HG03575 (cell line): ENCODE data around the gene PRR23E.

ENCODE experiments used
- ATAC-seq: cut with Tn5 transposase; IDR thresholded peaks from one replicate; pipeline ENCODE4 v1.9.1; 2021; ENCODE audit not compliant: unreplicated experiment, insufficient number of reproducible peaks, low FRiP score; ENCODE audit errors: extremely low read depth

PRR23E gene, protein sequence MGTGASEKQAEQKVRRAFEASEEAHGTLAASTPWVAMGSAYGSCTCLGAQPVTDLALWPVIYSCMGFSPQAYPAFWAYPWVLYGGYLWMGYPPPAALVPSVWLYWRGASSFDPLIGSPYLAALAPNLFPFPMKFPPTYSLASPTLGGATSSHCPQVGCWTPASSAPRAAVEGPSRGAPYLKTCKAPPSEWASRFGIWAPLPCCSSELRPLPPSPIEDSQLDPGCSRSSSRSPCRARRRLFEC

GRCh38 chr3:127192576-127193232, at the start of gene PRR23E:
Gene PRR23E, plus strand, starts transcription at chr3:127193131. Its CDS starts 3,555 bp downstream, at chr3:127196686.
- ATAC-seq: no peak

DNA sequence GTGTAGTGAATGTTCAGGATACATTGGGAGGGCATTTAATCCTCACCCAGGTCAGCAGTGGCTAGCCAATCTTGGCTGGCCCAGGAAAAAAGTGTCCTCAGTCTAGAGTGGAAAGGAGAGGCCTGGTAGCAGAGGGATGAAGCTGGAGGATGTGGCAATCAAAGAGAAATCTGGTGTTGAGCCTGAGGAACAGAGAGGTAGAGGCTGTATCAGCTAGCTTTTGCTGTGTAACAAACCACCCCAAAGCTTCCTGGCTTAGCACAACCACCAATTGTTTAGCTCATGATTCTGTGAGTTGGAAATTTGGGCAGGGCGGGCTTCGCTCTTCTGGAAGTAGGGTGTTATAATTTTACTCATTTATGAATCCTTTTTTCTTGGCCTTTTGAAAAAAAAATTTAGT, 49.8 kb upstream of the PRR23E start:
- no peak for ATAC-seq

DNA sequence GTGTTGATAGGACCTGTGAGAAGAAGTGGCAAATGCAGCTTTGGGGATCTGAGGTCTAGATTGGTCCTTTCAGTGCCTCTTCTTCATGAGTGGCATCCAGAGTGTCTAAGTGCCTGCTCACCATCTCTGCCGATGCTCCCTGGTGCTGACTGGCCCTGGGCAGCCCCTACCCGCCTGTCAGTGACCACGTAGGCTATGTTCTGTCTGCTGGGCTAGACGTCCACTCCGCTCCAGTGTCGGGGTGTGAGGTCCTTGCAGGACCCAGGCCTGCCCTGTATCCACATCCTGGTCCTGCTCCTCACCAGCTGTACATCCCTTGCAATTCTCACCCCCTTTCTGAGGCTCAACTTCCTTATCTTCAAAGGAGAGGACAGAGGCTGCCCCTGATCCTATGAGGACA, 48.3 kb upstream of the PRR23E start:
- no peak for ATAC-seq

DNA sequence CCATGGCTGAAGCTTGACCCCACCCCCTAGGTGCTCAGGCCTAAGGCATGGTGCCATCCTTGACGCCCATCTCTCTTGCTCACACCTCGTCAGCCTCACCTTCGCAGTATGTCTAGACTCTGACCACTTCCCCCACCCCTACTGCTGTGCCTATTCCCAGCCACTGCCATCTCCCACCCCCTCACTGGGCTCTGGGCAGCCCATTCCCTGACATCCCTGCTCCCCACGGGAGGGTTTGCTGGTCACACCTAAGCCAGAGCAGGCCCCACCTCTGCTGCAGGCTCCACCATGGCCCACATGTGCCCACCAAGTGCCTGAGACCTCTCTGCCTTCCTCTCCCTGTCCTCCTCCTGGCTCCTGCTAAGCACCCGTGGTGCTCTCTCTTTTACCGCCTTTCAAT, 47.7 kb upstream of the PRR23E start:
- ATAC-seq: no peak

DNA sequence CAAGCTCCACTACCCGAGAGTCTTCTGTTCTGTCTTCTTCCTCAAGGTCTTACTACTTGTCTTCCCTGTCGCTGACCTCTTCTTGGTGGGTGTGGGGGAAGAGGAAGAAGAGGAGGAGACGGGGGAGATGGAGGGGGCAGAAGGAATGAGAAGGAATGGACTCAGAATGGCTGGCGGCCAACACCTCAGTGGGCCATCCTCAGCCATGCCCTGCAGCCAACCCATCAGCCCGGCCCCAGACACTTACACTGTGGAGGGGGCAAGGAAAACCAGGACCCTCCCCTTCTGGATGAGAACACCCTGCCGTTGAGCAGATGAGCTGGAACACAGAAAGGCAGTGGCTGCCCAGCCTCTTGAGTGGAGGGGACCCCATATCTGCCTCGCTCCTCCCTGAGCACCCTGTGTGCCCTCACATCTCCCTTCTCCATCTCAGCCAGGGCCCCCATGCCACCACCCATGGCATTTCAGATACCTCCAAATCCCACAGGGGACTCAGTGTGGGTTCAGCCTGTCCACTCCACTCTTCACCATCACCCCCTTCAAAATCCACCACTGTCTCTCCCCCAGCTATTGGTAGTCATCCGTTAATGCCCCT, 45.5 kb upstream of the PRR23E start:
- ATAC-seq: no peak

- ATAC-seq: no peak
These were observed 43.2 kb upstream of the PRR23E start for GRCh38 chr3:127149621-127150310.

DNA sequence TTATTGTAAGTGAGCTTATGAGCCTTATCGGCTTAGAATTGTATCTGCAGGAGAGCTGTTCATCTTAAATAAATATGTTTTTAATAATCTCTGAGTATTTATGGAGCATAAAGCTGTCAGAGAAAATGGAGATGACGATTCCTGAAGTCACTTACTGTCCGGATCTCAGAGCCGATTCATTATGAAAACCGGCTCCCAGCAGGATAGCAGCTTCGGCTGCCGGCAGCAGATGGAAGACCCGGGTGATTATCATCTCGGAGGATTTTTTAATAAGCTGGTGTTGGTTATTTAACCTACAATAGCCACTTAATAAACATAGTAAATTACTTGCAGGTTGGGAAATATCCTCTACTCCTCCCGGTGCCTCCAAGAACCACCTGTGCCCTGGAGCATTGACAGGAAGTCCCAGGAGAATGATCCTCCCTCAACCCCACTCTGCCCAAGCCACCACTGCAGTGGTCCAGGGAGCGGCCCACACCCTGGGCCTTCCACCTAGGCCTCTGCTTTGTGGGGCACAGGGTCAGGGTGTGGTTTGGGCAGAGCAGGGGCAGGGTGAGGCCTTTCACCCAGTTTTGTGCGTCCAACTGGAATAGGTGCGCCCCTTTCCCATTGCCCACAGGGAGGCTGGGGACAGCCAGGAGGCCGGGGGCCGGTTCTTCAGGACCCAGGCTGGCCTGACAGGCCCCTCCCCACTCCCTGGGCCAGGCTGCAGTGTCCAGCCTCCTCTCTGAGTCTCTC, 42.2 kb upstream of the PRR23E start:
- no peak for ATAC-seq

DNA sequence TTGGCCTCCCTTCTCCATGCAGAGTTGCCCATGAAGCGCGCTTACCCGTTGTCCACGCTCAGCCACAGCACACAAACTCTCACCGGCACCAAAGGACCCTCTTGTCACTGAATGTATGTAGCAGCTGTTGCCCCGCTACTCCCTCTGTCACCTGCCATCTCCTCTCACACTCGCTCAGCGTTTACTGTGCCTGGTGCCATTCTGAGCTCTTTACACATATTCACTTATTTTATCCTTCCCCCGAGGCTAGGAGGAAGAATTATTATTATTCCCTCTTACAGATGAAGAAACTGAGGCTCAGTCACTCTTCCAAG, 41.7 kb upstream of the PRR23E start:
- ATAC-seq: no peak

DNA sequence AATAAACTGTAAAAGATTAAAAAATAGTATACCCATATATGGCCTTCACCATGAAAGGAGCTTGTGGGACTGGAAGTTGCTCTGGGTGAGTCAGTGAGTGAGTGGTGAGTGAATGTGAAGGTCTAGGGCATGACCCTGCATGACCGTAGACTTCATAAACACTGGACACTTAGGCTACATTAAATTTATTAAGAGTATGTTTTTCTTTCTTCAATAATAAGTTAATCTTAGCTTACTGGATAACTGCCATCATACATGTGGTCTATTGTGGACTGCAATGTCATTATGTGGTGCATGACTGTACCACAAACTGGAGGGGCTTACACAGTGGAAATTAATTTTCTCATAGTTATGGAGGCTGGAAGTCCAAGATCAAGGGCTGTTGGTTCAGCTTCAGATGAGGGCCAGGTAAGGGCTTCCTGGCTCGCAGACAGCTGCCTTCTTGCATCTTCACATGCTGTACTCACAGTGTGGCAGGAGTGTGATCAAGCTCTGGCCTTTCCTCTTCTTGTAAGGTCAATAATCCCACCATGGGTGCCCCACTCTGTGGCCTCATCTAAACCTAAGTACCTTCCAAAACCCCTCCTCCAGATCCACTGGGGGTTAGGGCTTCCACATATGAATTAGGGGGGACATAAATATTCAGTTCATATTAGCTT, 40.8 kb upstream of the PRR23E start:
- ATAC-seq: no peak

DNA sequence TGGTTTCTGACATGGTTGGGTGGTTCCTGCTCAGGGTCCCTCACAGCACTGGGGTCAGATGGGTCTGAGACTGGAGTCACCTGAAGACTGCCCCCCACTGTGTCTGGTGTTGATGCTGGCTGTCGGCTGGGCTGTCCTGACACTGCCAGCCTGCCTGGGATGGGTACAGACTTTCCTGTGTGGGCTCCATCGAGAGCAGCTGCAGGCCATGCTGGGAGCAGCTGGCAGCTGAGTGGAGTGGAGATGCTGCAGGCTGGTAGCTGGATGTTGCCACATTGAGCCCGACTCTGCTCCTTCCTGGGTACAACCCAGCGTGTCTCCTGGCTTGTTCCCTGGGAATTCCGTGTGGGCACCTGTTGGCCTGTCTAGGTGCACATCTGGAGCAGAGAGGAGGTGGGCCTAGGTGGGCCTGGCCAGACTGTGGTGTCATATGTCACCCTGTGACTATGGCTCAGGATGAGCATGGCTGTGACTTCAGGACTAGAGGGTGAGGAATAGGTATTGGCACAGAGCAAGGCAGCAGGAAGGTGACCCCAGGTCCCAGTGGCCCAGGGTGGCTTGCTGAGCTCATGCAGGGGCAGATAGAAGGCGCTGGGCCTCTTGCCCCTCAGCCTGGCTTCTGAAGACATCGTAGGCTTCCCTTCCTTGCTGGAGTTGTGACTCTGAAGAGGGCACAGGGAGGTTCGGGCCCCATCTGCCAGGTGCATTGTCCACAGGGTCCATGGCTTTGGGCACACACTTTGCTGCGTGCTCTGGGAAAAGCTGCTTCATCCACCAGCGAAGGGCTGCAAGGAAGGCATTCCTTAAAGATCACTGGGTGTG, 40.0 kb upstream of the PRR23E start:
- no peak for ATAC-seq

DNA sequence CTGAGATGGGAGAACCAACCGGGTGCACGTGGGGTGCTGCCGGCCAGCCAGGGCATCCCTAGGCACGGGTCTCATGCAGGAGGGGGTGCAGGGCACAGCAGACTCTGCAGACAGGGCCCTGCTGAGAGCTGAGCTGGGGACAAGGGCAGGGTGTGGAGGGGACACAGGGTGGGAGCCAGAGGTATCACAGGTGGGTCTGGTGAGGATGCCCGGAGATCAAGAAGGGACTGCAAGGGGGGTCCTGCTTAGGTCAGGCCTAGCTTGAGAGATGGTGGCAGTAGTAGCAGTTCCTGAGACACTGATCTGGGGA, 39.5 kb upstream of the PRR23E start:
- no peak for ATAC-seq

DNA sequence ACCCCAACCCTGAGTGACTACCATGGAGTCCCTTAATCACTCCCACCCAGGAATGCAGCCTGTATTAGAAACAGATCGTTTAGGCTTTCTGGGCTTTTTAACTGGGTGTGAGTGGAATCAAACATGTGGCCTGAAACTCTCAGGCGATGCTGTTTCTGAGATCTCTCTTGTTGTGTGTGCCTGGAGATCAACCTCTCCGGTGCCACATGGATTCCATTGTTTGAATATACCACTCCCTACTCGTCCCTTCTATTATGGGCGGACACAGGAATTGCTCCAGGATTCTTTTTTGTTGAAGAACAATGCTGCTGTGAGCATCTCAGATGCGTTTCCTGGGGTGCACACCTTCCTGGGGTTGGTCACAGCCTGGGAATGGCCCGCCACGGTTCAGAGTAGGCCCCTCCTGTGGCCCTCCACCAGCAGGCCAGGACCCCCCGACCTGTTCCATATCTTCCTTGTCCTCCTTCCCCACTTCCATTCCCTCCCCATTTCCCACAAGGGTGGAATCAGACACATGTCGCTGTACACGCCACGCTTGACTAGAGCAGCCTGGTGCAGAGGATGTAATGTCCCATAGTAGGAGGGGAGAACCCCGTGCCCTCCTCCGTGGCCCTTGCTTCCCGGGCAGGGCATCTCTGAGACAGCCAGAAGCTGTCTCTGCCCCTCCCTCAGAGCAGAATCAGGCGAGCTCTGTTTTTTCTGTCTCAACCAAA, 36.4 kb upstream of the PRR23E start:
- ATAC-seq: no peak

GRCh38 chr3:127157171-127157828, 35.6 kb upstream of the PRR23E start:
- ATAC-seq: no peak

DNA sequence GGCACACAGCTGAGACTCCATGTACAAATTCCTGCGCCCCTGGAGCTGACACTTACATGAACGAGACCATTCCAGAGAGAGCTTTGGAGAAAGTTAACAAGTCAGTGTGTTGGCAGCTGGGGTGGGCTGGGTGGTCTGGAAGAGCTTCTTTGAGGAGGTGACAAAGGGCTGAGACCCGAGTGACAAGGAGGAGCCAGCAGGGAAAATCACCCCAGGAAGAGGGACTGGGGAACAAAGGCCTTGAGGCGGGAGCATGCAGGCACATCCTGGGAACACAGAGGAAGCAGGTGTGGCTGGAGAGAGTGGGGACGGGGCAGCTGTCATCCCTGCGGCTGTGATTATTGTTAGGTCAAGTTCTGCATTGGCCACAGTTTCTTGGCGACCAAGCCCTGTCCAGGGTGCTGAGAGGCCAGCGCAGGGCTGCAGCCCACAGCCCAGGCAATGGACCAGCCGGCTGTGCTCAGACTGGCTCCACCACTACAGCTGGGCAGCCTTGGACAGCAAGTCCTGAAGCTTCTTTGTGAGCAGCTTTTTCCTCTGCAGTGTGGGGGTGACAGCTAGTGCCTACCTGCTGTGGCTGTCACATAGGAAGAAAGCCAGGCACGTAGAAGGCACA, 34.2 kb upstream of the PRR23E start:
- no peak for ATAC-seq

GRCh38 chr3:127159543-127159942, 33.4 kb upstream of the PRR23E start:
- ATAC-seq: no peak

DNA sequence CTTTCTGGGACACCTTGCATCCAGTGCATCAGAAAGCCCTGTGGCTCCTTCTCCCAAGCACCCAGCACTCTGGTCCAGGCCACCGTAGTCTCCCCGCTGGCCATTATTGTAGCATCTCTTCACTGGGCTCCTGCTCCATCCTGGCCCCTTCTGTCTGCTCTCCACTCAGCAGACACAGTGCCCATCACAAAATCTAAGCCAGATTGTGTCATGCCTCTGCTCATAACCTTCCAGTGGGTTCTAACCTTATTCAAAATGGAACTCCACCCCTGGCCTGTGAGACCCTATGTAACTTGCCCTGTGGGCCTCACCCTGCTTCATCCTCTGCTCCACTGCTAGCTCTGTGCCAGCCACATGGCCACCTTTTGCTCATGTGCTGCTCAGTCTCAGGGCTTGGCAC, 31.7 kb upstream of the PRR23E start:
- ATAC-seq: no peak

DNA sequence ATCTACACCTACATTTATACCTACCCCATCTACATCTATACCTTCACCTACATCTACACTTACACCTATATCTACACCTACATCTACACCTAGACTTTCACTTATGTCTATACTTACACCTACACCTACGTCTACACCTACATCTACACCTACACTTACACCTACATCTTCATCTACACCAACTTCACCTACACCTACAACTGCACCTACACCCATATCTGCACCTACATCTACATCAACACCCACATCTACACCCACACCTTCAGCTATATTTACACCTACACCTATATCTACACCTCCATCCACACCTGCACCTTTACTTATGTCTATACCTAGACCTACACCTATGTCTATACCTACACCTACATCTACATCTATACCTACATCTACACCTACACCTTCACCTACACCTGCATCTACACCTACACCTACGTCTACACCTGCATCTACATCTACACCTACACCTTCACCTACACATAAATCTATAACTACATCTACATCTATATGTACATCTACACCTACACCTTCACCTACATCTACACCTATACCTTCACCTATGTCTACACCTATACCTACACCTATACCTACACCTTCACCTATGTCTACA, 30.9 kb upstream of the PRR23E start:
- ATAC-seq: no peak
